GM18499 (cell line): ENCODE measurements around the gene HAND2.

Source experiments
- ATAC-seq: cut with Tn5 transposase; IDR thresholded peaks from one replicate; pipeline ENCODE4 v1.9.1; 2021; ENCODE audit warnings: moderate number of reproducible peaks; ENCODE audit not compliant: insufficient read depth, unreplicated experiment

The HAND2 gene

GRCh38 chr4:173522160-173522950 is 7.7 kb downstream of the HAND2 start:
- ATAC-seq = no peak

GRCh38 chr4:173521467-173522159 is 8.4 kb downstream of the HAND2 start:
- ATAC-seq = no peak

DNA sequence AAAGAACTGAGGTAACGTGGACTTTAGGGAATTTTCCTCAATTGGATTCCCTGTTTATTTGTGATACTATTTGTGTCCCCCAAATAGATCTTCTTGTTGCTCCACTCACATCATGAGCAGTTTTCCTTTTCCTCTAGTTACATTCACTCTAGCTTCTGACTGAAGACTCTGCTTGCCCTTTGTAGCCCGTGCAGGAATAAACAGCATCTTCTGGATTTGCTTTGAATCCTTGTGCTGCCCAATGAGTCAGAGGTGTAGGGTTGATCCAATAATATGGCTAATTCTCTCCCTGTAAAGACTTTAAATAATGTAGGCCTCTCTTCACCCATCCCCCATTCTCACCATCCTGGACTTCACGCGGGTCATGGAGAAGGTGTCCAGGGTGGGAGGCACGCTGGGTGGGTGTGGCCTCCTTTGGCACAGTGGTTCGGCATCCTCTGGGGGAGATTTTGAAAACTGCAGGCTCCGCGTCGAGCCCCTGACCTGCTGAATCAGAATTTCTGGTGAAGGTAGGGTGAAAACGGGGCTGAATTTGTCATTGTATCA is 9.0 kb downstream of the HAND2 start:
- ATAC-seq = no peak

GRCh38 chr4:173519111-173520101 is 10.6 kb downstream of the HAND2 start:
- no peak for ATAC-seq

DNA sequence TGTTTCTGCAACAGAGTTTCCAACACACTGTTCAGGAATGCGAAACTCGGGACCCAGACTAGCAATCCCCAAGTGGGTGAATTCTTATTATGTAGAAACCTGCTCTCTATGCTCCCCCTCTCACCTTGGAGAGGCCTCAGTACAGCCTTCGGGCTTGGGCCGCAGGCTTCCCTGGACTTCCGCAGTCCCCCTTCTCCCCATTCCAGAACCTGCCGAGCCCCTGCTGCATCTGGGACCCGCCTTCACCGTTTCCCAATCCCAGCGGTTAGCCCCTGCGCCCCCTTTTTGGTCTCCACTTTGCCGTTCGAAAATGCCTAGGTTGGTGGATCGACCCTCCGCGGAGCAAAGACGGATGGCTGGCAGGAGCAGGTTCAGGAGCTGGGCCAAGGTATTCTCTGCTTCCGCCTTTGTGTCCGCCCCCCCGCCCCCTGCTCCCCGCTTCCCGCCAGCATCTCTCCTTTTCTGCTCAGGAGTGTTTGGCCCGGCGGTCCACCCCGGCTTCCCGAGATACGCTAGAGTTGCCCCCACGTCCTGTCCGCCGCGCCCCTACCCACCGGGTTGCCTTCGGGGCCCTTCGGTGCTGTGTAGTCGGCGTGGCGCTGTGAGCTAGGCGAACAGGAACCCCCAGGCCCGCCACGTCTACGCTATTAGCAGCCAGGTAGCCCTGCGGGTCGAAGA is 11.5 kb downstream of the HAND2 start:
- ATAC-seq = no peak

DNA sequence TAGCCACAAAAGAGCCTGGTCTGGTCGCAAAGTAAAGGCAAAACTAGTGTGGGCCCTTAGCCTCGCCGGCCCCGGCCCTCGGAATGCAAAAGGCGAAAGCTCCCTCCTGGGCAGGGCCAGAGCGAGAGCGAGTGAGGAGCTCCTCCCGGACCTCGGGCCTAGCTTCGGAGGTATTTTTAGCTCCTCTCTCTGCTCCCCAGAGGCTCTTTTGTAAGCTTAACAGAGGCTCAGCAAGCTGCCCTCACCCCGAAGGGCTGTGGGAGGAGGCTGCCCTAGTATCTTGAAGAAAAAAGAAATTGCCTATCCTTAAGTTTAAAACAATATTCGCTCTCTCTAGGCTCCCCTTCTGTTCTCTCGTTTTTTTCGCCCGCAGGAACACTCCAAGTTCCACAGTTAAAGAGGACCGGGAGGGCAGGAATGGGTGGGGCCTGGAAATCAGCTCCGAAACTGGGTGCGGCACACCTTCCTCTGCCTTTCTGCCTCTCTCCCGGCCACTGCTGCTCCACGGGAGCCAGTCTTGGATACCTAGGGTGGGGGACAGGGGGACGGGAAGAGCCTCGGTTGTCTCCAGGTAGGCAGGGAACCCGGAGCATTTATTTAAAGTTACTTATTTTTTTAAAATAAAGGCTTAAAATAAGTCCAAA is 12.1 kb downstream of the HAND2 start:
- no peak for ATAC-seq

DNA sequence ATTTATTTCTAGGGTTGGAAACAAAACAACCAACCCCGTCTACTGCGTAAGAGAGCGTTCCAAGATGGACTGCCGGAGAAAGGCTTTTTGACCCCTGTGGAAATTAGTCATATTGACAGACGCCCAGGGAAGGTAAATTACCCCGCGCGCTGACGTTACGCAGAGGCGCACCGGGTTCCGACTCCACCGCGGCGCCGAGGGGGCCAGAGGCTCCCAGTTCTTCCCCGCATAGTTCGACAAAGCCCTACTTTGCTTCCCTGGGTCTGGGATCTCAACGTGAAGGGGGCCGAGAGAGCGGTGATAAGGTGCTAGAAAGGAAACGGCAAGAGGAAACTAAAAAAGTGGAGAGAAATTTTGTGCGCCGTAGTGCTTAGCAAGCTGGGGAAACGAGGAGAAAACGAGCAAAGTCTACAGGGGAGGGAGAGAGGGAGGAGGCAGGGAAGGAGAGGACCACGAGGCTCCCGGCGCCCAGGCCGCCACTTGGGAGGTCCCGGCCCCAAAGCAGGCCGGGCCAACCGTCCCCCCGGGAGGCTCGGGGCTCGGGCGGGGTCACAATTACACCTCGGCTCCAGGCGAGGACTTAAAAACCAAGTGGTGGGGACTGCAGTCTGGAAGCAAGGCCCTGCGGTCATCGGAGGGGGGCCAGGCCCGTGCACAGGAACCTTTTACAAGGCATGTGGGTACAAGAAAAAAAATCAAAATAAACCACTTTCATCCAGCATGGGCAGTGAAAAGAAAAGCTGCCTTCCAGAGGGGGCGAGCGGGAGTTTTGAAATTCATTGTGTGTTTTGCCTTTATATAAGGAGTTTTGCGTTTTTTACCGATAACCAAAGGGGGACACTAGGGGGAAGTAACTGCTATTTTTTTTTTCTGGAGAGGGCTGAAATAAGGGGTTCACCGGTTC is 13.2 kb downstream of the HAND2 start:
- no peak for ATAC-seq

DNA sequence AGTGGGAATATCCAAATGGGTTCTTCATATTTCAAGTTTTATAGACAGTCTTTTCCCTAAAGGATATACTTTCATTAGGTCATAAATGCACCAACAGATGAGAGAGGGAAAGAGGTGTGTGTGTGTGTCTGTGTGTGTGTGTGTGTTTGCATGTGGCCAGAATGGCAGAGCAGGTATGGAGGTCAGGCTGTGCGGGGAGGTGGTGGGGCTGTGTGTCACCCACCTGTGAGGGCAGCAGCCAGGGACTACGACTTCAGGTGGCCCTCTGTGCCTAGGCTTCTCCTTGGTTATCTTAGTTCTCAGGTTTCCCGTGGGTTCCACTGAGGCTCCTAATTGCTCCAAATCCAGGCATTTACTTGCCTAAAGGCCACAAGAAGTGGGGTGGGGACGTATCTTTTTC is 14.6 kb downstream of the HAND2 start:
- no peak for ATAC-seq

GRCh38 chr4:173514641-173515217 is 15.3 kb downstream of the HAND2 start:
- no peak for ATAC-seq

DNA sequence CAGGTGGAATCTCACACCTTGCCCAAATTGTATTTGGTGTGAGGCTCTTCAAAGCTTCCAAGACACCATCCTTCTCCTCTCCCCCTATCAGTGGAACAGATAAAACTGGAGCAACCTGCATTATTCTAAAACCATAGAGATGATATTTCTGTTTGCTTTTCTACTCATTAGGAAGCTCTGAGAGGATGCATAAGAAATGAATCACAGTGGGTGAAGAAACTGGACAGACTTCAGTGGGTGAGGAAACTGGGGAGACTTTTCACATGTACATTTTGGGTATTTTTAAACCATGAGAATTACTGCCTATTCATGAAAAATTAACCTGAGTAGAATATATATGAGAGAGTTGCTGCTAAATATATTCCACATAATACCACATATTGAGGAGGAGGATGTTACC is 16.4 kb downstream of the HAND2 start:
- ATAC-seq = no peak

- ATAC-seq = no peak
Observed at GRCh38 chr4:173511787-173512361, 18.2 kb downstream of the HAND2 start.

DNA sequence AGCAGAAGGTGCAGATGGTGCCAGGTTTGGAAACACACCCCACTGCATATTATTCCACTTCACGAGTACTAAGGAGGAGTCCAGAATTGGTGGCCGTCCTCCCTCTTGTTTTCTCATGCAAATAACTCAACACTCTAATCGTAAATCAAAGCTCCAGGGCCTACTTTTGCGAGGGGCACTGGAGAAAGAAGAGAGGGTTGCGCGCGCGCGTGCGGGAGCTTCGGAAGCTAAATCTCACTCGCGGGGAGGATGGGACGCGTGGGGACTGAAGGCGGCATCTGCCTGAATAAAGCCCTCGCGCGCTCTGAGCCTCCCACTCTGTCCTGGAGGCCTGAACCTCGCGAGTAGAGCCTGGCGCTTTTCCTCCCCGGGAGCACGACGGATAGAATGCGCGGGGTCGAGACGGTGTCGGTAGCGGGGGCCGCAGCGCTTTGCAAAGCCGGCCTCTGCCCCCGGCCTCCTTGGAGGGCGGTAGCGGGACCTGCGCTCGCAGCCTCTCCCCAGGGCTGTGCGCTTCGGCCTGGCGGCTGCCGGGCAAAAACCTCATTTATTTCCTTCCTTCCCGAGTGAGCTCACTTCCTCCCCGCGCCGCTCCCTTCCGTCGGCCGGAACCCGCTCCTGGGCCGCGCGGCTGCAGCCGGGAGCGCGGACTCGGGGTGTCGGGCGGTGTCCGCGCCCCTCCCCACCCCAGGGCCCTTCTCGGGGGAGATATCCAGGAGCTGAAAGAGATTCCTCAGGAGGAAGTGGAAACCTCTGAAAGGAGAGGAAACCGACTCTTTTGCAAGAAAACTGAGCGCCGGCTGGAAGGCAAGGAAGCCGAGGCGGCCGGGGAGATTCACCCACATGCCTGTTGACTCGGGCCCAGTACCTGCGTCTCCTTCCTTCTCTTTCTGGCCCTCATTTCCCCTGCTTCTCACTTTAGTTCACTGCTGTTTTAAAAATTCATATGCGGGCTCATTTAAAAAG is 20.7 kb downstream of the HAND2 start:
- no peak for ATAC-seq

GRCh38 chr4:173508386-173509035 is 21.5 kb downstream of the HAND2 start:
- ATAC-seq = no peak

GRCh38 chr4:173507471-173508385 is 22.3 kb downstream of the HAND2 start:
- ATAC-seq = no peak

DNA sequence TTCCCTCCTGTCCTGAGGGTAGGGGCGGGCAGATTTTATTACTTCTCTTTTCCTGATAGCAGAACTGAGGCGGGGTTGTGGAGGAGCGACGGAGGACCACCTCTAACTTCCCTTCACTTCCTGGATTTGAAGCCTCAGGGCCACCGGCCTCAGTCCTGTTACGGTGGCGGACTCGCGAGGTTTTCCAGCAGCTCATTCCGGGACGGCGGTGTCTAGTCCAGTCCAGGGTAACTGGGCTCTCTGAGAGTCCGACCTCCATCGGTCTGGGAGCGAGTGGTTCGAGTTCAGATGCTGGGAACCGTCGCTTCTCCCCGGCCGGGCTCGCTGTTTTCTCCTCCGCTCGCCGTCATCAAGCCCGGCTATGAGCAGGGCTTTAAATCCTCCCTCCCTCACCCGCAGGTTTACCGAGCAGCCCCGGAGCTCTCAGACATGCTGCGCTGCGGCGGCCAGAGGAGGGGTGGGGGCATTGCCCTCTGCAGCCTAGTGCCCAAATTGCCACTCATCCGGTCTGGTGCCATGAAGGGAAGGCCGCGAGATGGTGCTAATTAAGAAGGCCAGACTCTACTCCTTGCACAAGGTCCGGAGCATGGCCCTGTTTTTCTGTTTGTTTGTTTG is 23.3 kb downstream of the HAND2 start:
- no peak for ATAC-seq
